SK-N-SH treated with all-trans-retinoic acid at 6 μM for 48 hours (cell line): Measurements from ENCODE around the gene GPR62.

Experiments
- ATAC-seq: fragments of 200-7000 bp; cut with Tn5 transposase; 3 replicates; pipeline ENCODE4 v1.9.1; 2020; ENCODE audit warnings: mild to moderate bottlenecking, moderate library complexity
- ARNTL ChIP-seq: fragments of 450-650 bp; formaldehyde crosslinking; IDR thresholded peaks from 2 replicates; pipeline ENCODE4 v1.5.0; 2020; ENCODE audit warnings: low read depth, mild to moderate bottlenecking, moderate library complexity, borderline replicate concordance
- BACH2 ChIP-seq: fragments of 250-450 bp; sonication (Bioruptor Pico); IDR thresholded peaks from 2 replicates; pipeline ENCODE4 v1.9.0; 2021; ENCODE audit warnings: mild to moderate bottlenecking, borderline replicate concordance
- CSRNP3 ChIP-seq: fragments of 250-450 bp; sonication (Bioruptor Pico); IDR thresholded peaks from 2 replicates; pipeline ENCODE4 v1.5.1; 2021; ENCODE audit warnings: mild to moderate bottlenecking, moderate library complexity
- ESRRG ChIP-seq: fragments of 250-450 bp; sonication (Bioruptor Pico); IDR thresholded peaks from 2 replicates; pipeline ENCODE4 v1.6.1; 2021; ENCODE audit warnings: mild to moderate bottlenecking
- ISL1 ChIP-seq: fragments of 250-450 bp; sonication (Bioruptor Pico); IDR thresholded peaks from 2 replicates; pipeline ENCODE4 v2.1.2; 2022; ENCODE audit warnings: mild to moderate bottlenecking, moderate library complexity
- OSR1 ChIP-seq: fragments of 250-450 bp; sonication (Bioruptor Pico); IDR thresholded peaks from 2 replicates; pipeline ENCODE4 v1.8.0; 2022; ENCODE audit warnings: moderate library complexity, mild to moderate bottlenecking, inconsistent platforms
- PATZ1 ChIP-seq: fragments of 250-450 bp; sonication (Bioruptor Pico); IDR thresholded peaks from 2 replicates; pipeline ENCODE4 v1.8.0; 2020; ENCODE audit warnings: mild to moderate bottlenecking, moderate library complexity, borderline replicate concordance
- PPARA ChIP-seq: fragments of 250-450 bp; sonication (Bioruptor Pico); IDR thresholded peaks from 2 replicates; pipeline ENCODE4 v1.5.0; 2020; ENCODE audit warnings: mild to moderate bottlenecking, borderline replicate concordance
- RARB ChIP-seq: fragments of 250-450 bp; sonication (Bioruptor Pico); IDR thresholded peaks from 2 replicates; pipeline ENCODE4 v1.8.0; 2021; ENCODE audit warnings: mild to moderate bottlenecking, moderate library complexity
- SNAI2 ChIP-seq: fragments of 250-450 bp; sonication (Bioruptor Pico); IDR thresholded peaks from 2 replicates; pipeline ENCODE4 v1.5.0; 2020; ENCODE audit warnings: mild to moderate bottlenecking, moderate library complexity
- TCF4 ChIP-seq: fragments of 250-450 bp; sonication (Bioruptor Pico); IDR thresholded peaks from 2 replicates; pipeline ENCODE4 v1.8.0; 2021; ENCODE audit warnings: mild to moderate bottlenecking, moderate library complexity, borderline replicate concordance
- TOX ChIP-seq: fragments of 250-450 bp; sonication (Bioruptor Pico); IDR thresholded peaks from 2 replicates; pipeline ENCODE4 v1.8.0; 2021; ENCODE audit warnings: mild to moderate bottlenecking, moderate library complexity, borderline replicate concordance
- ZC3H10 ChIP-seq: fragments of 250-450 bp; sonication (Bioruptor Pico); IDR thresholded peaks from 2 replicates; pipeline ENCODE4 v1.5.1; 2021; ENCODE audit warnings: mild to moderate bottlenecking, moderate library complexity
- ZFP3 ChIP-seq: fragments of 250-450 bp; sonication (Bioruptor Pico); IDR thresholded peaks from 2 replicates; pipeline ENCODE4 v1.5.0; 2020; ENCODE audit warnings: mild to moderate bottlenecking, moderate library complexity
- ZNF565 ChIP-seq: fragments of 450-650 bp; formaldehyde crosslinking; conservative IDR thresholded peaks from 2 replicates; pipeline ENCODE4 v1.5.0; 2020; ENCODE audit warnings: low read depth, mild to moderate bottlenecking, moderate library complexity
- TF ChIP-seq, protein P1 (sequence below): fragments of 250-450 bp; sonication (Bioruptor Pico); IDR thresholded peaks from 2 replicates; pipeline ENCODE4 v1.5.0; 2020; ENCODE audit warnings: mild to moderate bottlenecking, moderate library complexity
- TF ChIP-seq, protein P2 (sequence below): fragments of 250-450 bp; sonication (Bioruptor Pico); IDR thresholded peaks from 2 replicates; pipeline ENCODE4 v1.5.1; 2020; ENCODE audit warnings: low read depth, mild to moderate bottlenecking, moderate library complexity
- TF ChIP-seq, protein P3 (sequence below): fragments of 250-450 bp; sonication (Bioruptor Pico); IDR thresholded peaks from 2 replicates; pipeline ENCODE4 v1.8.0; 2021; ENCODE audit warnings: low read depth, mild to moderate bottlenecking, moderate library complexity, borderline replicate concordance

GPR62 gene

GRCh38 chr3:51957520-51958205 lies 2.5 kb downstream of the GPR62 start:
- ATAC-seq, result no peak
- TF ChIP-seq RARB (no peak), ZFP3 (CRISPR knock-in tag) (no peak), SNAI2 (CRISPR knock-in tag) (no peak), ESRRG (CRISPR knock-in tag) (no peak), TCF4 (CRISPR knock-in tag) (no peak), ISL1 (CRISPR knock-in tag) (no peak), CSRNP3 (CRISPR knock-in tag) (no peak), PPARA (CRISPR knock-in tag) (no peak), TOX (CRISPR knock-in tag) (no peak), ARNTL (no peak)
- TF ChIP-seq, protein P1, sequence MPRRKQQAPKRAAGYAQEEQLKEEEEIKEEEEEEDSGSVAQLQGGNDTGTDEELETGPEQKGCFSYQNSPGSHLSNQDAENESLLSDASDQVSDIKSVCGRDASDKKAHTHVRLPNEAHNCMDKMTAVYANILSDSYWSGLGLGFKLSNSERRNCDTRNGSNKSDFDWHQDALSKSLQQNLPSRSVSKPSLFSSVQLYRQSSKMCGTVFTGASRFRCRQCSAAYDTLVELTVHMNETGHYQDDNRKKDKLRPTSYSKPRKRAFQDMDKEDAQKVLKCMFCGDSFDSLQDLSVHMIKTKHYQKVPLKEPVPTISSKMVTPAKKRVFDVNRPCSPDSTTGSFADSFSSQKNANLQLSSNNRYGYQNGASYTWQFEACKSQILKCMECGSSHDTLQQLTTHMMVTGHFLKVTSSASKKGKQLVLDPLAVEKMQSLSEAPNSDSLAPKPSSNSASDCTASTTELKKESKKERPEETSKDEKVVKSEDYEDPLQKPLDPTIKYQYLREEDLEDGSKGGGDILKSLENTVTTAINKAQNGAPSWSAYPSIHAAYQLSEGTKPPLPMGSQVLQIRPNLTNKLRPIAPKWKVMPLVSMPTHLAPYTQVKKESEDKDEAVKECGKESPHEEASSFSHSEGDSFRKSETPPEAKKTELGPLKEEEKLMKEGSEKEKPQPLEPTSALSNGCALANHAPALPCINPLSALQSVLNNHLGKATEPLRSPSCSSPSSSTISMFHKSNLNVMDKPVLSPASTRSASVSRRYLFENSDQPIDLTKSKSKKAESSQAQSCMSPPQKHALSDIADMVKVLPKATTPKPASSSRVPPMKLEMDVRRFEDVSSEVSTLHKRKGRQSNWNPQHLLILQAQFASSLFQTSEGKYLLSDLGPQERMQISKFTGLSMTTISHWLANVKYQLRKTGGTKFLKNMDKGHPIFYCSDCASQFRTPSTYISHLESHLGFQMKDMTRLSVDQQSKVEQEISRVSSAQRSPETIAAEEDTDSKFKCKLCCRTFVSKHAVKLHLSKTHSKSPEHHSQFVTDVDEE (CRISPR knock-in tag), result no peak
- TF ChIP-seq, protein P2, sequence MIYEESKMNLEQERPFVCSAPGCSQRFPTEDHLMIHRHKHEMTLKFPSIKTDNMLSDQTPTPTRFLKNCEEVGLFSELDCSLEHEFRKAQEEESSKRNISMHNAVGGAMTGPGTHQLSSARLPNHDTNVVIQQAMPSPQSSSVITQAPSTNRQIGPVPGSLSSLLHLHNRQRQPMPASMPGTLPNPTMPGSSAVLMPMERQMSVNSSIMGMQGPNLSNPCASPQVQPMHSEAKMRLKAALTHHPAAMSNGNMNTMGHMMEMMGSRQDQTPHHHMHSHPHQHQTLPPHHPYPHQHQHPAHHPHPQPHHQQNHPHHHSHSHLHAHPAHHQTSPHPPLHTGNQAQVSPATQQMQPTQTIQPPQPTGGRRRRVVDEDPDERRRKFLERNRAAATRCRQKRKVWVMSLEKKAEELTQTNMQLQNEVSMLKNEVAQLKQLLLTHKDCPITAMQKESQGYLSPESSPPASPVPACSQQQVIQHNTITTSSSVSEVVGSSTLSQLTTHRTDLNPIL, result no peak
- TF ChIP-seq, all 23 proteins: peak for 0

DNA sequence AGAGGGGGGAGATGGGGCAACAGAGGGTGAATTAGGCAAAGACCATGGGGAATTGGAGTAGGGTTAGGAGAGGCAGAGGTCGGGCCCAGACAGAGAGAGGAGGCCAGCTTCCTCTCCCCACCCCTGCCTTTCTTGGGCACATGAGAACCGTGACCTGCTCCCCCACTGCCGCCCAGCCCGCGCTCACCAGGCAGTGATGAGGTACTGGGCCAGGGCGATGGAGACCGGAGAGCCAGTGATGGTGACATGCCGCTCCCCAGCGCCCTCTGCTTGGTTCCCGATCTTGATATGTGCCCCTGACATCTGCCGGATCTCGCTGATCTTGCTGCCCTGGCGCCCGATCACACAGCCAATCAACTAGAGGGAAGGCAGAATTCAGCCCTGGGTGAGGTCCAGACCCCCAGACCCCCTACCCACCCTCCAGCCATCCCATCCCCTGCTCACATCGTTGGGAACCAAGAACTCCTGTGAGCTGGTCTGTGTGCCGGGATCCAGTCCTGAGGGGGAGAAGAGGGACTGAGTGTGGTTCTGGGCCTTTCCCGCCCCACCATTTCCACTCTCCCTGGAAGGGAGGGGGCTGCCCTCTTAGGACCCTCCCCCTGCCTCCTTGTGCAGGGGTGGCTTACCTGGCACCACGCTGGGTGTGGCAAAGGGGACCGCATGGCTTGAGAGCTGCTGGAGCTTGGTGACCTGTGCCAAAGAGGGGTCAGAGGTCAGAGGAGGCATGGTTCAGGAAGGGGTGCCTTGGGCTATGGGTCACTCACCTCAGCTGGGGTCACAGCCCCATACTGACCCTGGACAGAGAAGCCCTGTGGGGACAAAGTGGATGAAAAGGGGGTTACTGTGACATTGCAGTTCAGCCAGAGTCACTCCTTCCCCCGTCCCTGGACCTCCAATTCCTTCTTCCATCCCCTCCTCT lies 3.7 kb downstream of the GPR62 start:
- no peak for ATAC-seq
- TF ChIP-seq ESRRG (CRISPR knock-in tag), result no peak
- no peak for TF ChIP-seq ZNF565 (CRISPR knock-in tag)
- no peak for TF ChIP-seq RARB
- TF ChIP-seq ZC3H10, result no peak
- TF ChIP-seq SNAI2 (CRISPR knock-in tag), result no peak
- no peak for TF ChIP-seq TCF4 (CRISPR knock-in tag)
- no peak for TF ChIP-seq BACH2
- TF ChIP-seq, protein P3, sequence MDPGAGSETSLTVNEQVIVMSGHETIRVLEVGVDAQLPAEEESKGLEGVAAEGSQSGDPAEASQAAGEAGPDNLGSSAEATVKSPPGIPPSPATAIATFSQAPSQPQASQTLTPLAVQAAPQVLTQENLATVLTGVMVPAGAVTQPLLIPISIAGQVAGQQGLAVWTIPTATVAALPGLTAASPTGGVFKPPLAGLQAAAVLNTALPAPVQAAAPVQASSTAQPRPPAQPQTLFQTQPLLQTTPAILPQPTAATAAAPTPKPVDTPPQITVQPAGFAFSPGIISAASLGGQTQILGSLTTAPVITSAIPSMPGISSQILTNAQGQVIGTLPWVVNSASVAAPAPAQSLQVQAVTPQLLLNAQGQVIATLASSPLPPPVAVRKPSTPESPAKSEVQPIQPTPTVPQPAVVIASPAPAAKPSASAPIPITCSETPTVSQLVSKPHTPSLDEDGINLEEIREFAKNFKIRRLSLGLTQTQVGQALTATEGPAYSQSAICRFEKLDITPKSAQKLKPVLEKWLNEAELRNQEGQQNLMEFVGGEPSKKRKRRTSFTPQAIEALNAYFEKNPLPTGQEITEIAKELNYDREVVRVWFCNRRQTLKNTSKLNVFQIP (CRISPR knock-in tag), result no peak
- TF ChIP-seq, protein P1 (CRISPR knock-in tag), result no peak
- TF ChIP-seq OSR1, result no peak
- TF ChIP-seq PATZ1, result no peak
- TF ChIP-seq TOX (CRISPR knock-in tag), result no peak
